Esophagus squamous epithelium (tissue), 4 donors: ENCODE measurements around the gene FBXW7.

Experiments
- POLR2A ChIP-seq, 4 donors: fragments of 450-650 bp; IDR thresholded peaks; one replicate each; pipeline ENCODE4 v1.6.1; 2017; ENCODE audit warnings: antibody characterized with exemption in 4 of 4, mild to moderate bottlenecking in 4 of 4, moderate library complexity in 3 of 4
- TF ChIP-seq, protein P1 (sequence below), 6 experiments: fragments of 450-650 bp in 4 of 6; fragments of 200-600 bp in 2 of 6; sonication (generic) in 2 of 6; IDR thresholded peaks; one replicate each; pipeline ENCODE4 v1.5.1; 2016 to 2019; ENCODE audit warnings: antibody characterized with exemption in 6 of 6, mild to moderate bottlenecking in 4 of 6, moderate library complexity in 4 of 6

DNA sequence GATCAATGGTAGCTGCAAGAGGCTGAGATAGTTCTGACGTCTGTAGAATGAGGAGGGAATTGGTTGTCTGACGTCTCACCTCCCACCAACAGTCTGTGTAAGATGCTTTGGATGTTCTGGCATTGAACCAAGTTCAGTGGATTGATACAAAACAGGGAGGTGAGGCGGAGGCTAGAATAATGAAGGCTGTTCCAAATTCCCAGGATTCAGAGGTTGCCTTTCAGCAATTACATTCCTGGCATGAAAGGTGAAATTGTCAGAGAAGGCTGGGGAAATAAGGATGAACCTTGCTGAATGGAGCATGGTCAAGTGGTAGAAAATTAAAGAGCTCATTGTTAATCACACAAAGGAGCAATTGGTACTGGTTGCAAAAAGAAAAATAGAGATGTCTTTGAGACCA, 241.6 kb downstream of the FBXW7 start:
- TF ChIP-seq, protein P1, sequence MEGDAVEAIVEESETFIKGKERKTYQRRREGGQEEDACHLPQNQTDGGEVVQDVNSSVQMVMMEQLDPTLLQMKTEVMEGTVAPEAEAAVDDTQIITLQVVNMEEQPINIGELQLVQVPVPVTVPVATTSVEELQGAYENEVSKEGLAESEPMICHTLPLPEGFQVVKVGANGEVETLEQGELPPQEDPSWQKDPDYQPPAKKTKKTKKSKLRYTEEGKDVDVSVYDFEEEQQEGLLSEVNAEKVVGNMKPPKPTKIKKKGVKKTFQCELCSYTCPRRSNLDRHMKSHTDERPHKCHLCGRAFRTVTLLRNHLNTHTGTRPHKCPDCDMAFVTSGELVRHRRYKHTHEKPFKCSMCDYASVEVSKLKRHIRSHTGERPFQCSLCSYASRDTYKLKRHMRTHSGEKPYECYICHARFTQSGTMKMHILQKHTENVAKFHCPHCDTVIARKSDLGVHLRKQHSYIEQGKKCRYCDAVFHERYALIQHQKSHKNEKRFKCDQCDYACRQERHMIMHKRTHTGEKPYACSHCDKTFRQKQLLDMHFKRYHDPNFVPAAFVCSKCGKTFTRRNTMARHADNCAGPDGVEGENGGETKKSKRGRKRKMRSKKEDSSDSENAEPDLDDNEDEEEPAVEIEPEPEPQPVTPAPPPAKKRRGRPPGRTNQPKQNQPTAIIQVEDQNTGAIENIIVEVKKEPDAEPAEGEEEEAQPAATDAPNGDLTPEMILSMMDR (IDR thresholded peaks at IDR 0.05), result no peak
- TF ChIP-seq POLR2A (IDR thresholded peaks at IDR 0.05), result no peak
